HG03558 (cell line): Measurements from ENCODE around the gene SSTR3.
"Not testable (repeated sequence)": the region's sequence is repeated elsewhere in the genome, so short reads cannot be mapped to it uniquely, and the experiment has no call there.

Experiments
- ATAC-seq: cut with Tn5 transposase; IDR thresholded peaks from one replicate; pipeline ENCODE4 v1.9.1; 2021; ENCODE audit warnings: moderate number of reproducible peaks; ENCODE audit not compliant: unreplicated experiment; ENCODE audit errors: extremely low read depth

The SSTR3 gene

DNA sequence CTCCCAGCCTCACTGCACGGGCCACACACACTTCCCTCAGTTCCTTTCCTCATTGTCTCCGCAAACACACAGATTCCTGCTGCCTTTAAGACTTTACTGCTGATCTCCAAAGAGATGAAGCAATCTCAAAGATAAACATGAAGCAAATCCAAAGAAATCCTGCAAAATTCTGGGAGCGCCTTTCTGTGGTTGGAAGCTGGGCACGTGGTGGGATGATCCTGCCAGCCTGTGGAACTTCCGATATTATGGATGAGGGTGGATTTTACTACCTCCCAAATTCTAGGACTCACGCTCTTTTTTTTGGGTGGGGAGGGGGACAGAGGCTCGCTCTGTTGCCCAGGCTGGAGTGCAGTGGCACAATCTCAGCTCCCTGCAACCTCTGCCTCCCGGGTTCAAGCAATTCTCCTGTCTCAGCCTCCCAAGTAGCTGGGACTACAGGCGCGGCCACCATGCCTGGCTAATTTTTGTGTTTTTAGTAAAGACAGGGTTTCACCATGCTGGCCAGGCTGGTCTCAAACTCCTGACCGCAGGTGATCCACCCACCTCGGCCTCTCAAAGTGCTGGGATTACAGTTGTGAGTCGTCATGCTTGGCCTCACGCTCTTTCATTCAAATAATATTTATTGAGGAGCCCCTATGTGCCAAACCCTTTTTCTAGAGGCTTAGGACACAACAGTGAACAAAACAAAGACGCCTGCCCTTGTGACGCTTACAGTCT is 41.4 kb downstream of the SSTR3 start:
- not testable (repeated sequence) for ATAC-seq

DNA sequence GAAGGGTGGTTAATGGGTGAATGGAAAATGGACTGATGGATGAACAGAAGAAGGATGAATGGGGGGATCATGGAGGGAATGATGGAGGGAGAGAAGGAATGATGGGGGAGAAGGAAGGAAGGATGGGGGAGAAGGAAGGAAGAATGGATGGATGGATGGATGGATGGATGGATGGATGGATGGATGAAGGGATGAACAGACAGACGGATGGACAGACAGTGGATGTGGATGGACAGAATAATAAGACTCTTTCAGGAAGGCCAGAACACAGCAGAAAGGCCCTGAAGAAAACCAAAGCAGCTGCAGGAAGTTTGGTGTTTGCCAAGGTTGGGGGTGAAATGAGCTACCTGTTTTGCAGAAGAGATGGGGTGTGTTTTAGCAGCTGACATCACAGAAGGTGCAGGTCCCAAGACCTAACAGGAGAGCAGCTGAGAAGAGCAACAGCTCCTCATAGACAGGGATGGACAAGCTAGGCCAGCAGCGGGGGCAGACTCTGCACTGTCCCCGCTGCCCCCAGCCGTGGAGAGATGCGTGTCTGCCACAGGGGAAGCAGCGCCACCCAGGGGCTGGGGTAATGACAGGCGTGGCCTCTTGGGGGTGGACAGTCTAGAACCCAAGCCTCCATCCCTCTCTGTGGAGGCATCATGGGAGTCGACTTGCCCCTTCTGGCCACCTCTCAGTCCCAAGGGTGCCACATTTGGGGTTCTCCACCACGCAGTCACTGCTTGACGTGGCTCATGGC is 42.2 kb downstream of the SSTR3 start:
- no peak for ATAC-seq

GRCh38 chr22:37169406-37169805 is 42.9 kb downstream of the SSTR3 start:
- ATAC-seq = no peak

DNA sequence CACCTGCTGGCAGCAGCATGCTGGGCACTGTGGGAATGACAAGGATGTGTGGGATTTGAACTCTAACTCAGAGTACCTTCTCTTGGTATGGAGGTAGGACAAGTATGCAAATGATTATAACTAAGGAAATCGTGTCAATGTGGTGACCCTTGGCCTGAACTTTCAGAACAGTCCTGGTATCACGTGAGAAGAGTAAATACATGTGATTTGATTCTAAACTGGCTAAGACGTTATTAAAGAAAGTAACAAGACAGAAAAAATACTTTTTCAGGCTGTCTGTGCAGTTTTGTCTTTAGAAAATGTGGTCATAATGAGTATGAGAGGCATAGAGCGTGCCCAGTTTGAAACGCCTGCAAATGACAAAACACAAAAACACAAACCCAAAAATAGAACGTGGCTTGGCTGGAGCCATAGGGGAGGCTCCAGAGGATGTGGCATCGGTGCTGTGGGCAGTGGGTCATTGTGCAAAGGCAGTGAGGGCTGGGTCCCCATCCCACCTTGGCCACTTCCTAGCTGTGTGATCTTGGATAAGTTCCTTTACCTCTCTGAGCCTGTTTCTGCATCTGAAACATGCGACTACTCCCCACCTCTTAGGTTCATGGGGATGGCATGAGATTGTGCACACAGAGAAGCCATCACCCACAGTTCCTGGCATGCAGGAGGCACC is 44.2 kb downstream of the SSTR3 start:
- ATAC-seq = no peak

DNA sequence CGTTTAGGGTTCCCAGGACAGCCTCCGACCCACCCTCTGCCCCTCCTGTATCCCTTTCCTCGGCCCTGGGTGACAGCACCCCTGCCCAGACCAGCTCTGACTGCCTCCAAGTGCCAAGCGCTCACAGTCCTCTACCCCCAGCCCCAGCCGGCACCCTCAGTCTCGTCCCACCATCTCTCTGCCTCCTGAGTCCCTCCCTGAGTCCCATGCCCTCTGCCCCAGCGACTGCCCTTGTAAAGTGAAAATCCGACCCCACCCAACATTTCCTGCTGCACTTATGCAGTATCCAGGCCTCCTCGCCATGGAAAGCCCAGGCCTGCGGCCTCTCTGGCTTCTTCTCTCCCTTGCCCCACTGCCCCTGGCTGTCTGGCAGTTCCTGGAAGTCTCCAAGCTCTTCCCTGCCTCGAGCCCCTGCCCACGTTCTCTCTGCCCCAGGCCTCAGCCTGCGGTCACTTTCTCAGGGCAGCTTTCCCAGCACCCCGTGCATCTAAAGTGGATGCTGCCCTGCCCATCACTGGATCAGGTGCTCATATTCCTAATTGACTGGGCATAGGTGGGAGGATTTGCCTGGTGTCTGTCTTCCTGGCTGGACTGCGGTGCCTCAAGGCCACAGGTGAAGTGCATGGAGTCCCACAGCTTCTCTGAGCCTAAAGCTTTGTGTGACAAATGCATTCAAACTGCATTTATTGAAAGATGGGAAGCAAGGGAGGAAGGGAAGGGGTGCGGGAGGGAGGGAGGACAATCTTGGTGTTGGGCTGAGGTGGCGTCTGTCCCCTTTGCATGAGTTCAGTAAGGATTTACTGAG is 44.9 kb downstream of the SSTR3 start:
- ATAC-seq = no peak

GRCh38 chr22:37166675-37167066 is 45.6 kb downstream of the SSTR3 start:
- ATAC-seq = no peak

DNA sequence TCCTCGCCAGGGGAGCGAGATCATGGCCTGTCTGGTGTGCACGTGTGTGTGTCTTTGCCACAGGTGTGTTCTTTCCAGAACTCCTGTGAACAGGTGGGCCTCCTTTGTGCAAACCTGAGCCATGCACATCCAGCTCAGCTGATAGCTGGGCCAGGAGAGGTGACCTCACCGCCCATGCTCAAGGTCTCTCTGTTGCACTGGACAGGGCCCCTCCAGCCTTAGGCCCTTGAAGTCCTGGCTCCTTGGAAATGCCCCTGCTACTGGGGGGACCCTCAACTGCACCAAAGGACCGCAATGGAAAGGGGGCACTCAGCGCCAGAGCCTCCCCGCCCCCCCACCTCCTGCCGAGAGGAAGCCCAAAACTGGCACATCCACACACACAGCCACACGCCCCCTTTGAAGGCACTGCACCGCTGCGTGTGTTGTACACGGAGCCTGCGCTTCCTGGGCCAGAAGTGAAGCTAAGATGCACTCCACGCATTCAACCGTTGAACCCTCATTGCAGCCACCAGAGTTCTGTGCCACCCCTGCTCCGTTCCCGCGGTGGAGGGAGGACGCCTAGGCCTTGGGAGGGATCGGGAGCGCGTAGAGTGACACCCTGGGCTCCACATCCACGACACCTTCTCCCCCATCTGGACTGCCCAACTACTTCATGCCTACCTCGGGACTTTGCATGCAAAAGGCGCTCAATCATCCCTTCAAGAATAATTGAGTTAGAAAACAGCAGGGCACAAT is 46.2 kb downstream of the SSTR3 start:
- ATAC-seq = no peak

GRCh38 chr22:37165066-37165465 is 47.2 kb downstream of the SSTR3 start:
- ATAC-seq = no peak

GRCh38 chr22:37164505-37164887 is 47.8 kb downstream of the SSTR3 start:
- ATAC-seq = no peak

GRCh38 chr22:37163575-37164504 is 48.4 kb downstream of the SSTR3 start:
- ATAC-seq = no peak

DNA sequence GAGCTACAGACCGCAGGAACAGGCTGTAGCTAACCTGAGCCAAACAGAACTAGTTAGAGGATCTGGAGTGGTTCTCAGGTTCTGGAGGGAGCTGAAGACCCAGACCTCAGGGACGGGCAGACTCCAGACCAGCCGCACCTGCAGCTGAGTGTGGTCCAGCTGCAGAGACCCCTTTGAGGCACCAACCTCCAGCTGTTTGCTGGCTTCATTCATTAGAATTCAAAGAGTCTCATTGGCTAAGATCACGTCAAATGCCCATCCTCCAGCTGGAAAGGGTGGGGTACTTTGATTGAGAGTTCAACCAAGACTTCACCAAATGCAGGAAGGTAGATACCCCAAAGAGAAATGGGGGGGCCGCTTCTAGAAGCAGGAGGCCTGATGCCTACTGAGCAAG is 49.2 kb downstream of the SSTR3 start:
- ATAC-seq = no peak

GRCh38 chr22:37162221-37163095 is 49.8 kb downstream of the SSTR3 start:
- ATAC-seq = peak; percentile 32

DNA sequence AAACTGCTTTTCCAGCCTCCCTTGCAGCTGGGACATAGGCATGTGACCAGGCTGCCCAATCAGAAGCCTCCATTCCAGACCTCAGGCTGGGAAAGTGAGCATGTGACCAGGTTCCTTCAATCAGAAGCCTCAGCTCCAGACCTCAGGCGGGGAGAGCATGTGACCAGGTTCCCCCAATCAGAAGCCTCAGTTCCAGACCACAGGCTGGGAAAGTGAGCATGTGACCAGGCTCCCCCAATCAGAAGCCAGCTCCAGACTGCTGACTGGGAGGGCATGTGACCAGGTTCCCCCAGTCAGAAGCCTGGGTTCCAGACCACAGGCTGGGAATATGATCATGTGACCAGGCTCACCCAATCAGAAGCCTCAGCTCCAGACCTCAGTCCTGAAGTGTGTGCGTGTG is 50.8 kb downstream of the SSTR3 start:
- ATAC-seq = no peak

GRCh38 chr22:37160027-37160426 is 52.2 kb downstream of the SSTR3 start:
- no peak for ATAC-seq

DNA sequence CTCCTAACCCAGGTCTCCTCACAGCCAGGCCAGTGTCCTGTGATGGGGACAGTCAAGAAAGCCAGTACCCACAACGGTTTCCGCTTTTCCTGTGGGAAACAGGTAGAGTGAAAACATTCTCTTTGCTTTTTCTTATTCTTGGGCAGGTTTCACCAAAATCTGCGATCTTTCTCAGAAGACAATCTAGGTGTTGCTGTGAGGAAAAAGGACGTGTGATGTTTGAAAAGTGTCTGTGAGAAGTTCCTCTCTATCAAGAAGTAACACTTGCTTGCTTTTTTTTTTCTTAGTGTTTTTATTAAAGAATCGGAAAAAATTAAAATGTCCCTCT is 53.4 kb downstream of the SSTR3 start:
- ATAC-seq = no peak

DNA sequence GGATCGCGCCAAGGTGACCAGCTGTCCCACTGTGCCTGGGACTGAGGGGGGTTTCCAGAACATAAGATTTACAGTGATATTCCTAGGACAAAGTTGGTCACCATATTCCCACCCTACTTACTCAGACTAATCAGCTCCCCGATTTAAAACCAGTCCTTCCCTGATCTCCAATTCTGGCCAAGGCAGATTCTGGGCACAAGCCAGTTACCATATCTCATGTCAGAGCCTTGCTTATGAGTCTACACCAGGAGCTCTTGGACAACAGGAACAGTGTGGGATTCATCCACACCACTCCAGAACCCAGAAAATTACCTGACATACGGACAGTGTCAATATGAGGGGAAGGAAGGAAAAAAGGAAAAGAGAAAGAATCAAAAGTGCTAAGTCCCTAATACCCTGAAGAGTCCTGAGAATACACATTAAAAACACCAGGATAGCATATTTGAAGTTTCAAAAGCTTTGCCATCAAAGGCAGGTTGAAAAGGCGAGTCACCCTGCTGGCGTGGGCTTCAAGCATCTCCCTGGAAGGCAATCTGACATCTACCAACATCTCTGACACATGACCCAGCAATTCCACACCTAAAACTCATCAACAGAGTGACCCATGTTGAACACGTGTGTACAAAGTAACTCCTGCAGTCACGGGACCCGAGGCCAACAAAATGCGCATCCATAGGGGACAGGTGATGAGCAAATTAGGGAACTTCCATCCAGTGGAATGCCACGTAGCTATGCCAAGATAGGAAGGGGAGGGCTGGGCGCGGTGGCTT is 54.6 kb downstream of the SSTR3 start:
- no peak for ATAC-seq

GRCh38 chr22:37156686-37157435 is 55.4 kb downstream of the SSTR3 start:
- ATAC-seq = no peak
